ENCODE results near the gene RNF115.
A peak's percentile ranks its signal among the peaks of the same experiment; 100 is the strongest.

Gene RNF115

GRCh38 chr1:145692785-145693443 is 131.0 kb downstream of the RNF115 start:
- DNase-seq, result no peak

GRCh38 chr1:145690587-145691558 is 133.0 kb downstream of the RNF115 start:
- DNase-seq, result peak; percentile 47

GRCh38 chr1:145689922-145690321 is 134.0 kb downstream of the RNF115 start:
- no peak for DNase-seq

- no peak for DNase-seq
Observed at GRCh38 chr1:145688924-145689323, 135.0 kb downstream of the RNF115 start.
